K562 (cell line): ENCODE data around the gene DNAJB12. TPM values are rescaled to one million over a fixed set of nuclear protein-coding genes. Genes with fewer than 3 reads are reported as not detected.

ENCODE experiments used
- ATF2 ChIP-seq: sonication (generic); formaldehyde crosslinking; IDR thresholded peaks from 2 replicates; pipeline ENCODE4 v1.8.1; 2022; ENCODE audit warnings: missing genetic modification reagents
- C11orf30 ChIP-seq: fragments of 450-650 bp; IDR thresholded peaks from 2 replicates; pipeline ENCODE4 v1.6.1; 2016; ENCODE audit warnings: low read depth, mild to moderate bottlenecking
- CBX8 ChIP-seq: fragments of 200-600 bp; sonication (generic); IDR thresholded peaks from 2 replicates; pipeline ENCODE4 v1.6.1; 2012; ENCODE audit warnings: borderline replicate concordance, mixed run types, low read depth, mild to moderate bottlenecking, moderate library complexity, mixed read lengths, low read length, control low read depth, inconsistent platforms; ENCODE audit not compliant: poor library complexity, severe bottlenecking; ENCODE audit errors: extremely low read depth
- CXXC5 ChIP-seq: fragments of 250-450 bp; sonication (Bioruptor Pico); IDR thresholded peaks from 2 replicates; pipeline ENCODE4 v1.8.0; 2022; ENCODE audit warnings: inconsistent platforms, mild to moderate bottlenecking, moderate library complexity
- DACH1 ChIP-seq: fragments of 450-650 bp; IDR thresholded peaks from 2 replicates; pipeline ENCODE4 v1.6.1; 2018; ENCODE audit not compliant: partially characterized antibody
- FOS ChIP-seq: IDR thresholded peaks from 3 replicates; pipeline ENCODE4 v1.6.1; 2011; ENCODE audit not compliant: insufficient read length; ENCODE audit errors: extremely low read depth
- HDAC2 ChIP-seq: fragments of 450-650 bp; IDR thresholded peaks from 2 replicates; pipeline ENCODE4 v1.6.1; 2016; ENCODE audit warnings: mild to moderate bottlenecking
- MAX ChIP-seq: sonication (generic); formaldehyde crosslinking; IDR thresholded peaks from 2 replicates; pipeline ENCODE4 v1.9.0; 2022; ENCODE audit warnings: mild to moderate bottlenecking, missing genetic modification reagents
- MAZ ChIP-seq, 2 experiments: fragments of 450-650 bp in 1 of 2; sonication (generic) in 1 of 2; formaldehyde crosslinking; IDR thresholded peaks in 1 of 2; conservative IDR thresholded peaks in 1 of 2; 2 replicates each; pipeline versions ENCODE4 v1.4.0 to v1.5.0; 2020; ENCODE audit warnings: mild to moderate bottlenecking in 1 of 2, missing genetic modification reagents in 1 of 2
- MEIS2 ChIP-seq: fragments of 450-650 bp; IDR thresholded peaks from 2 replicates; pipeline ENCODE4 v1.6.1; 2014; ENCODE audit warnings: mild to moderate bottlenecking; ENCODE audit not compliant: partially characterized antibody
- NFE2 ChIP-seq: IDR thresholded peaks from 2 replicates; pipeline ENCODE4 v1.6.1; 2014; ENCODE audit warnings: antibody characterized with exemption, low read depth
- RHOXF2B ChIP-seq: fragments of 250-450 bp; sonication (Bioruptor Pico); conservative IDR thresholded peaks from 2 replicates; pipeline ENCODE4 v1.5.1; 2021
- SREBF1 ChIP-seq: fragments of 150-350 bp; IDR thresholded peaks from 2 replicates; pipeline ENCODE4 v1.6.1; 2014; ENCODE audit warnings: antibody characterized with exemption, low read depth, low read length, borderline replicate concordance
- STAT5A ChIP-seq: IDR thresholded peaks from 2 replicates; pipeline ENCODE4 v1.6.1; 2012; ENCODE audit warnings: low read length, inconsistent platforms, borderline replicate concordance
- TCF15 ChIP-seq: fragments of 250-450 bp; sonication (Bioruptor Pico); IDR thresholded peaks from 2 replicates; pipeline ENCODE4 v1.8.0; 2022; ENCODE audit warnings: moderate library complexity, mild to moderate bottlenecking, inconsistent platforms
- ZKSCAN8 ChIP-seq: fragments of 200-800 bp; sonication (Bioruptor generic); IDR thresholded peaks from 2 replicates; pipeline ENCODE4 v1.6.1; 2016; ENCODE audit warnings: missing genetic modification characterization, missing compliant biosample characterization
- ZNF318 ChIP-seq, 2 experiments: fragments of 450-650 bp; IDR thresholded peaks; 2 replicates each; pipeline ENCODE4 v1.6.1; 2016; ENCODE audit warnings: mild to moderate bottlenecking in 2 of 2, borderline replicate concordance in 1 of 2, low read depth in 1 of 2, moderate library complexity in 1 of 2
- polyA plus RNA-seq, 8 experiments: library from polyadenylated mRNA; depleted of rRNA in 4 of 8; stranded (reverse) in 5 of 8; unstranded in 3 of 8; fragments of >200 nt; fragmentation: Nextera tagmentation in 2 of 8; fragmentation: Illumina TruSeq in 1 of 8; extraction: Ambion mirVana in 2 of 8; extraction: Trizol in 1 of 8; gene quantifications; 2 replicates each; pipeline versions ENCODE4 v1.2.1 to v1.2.3, GENCODE V29; 2011 to 2014; ENCODE audit warnings: inconsistent platforms in 1 of 8, missing spikeins in 1 of 8
- total RNA-seq, 7 experiments: library from RNA; depleted of rRNA in 6 of 7; stranded (reverse); fragments of >200 nt in 6 of 7; fragmentation: Illumina TruSeq in 2 of 7; extraction: Trizol in 2 of 7; gene quantifications; 2 replicates each; pipeline versions ENCODE4 v1.2.1 to v1.2.3, GENCODE V29; 2011 to 2021; ENCODE audit warnings: low replicate concordance in 1 of 7

Gene DNAJB12
- total and polyA plus RNA-seq, 9 of the 15 experiments (the other 6 are each of a cell fraction or from before 2014, with no cell fraction given) = 3.5 to 31.5 (median 20.3) TPM

- TF ChIP-seq HDAC2 = no peak
- TF ChIP-seq ATF2 (CRISPR knock-in tag) = no peak
- TF ChIP-seq TCF15 (CRISPR knock-in tag) = no peak
- TF ChIP-seq MEIS2 = peak; percentile 77
- no peak for TF ChIP-seq SREBF1
- no peak for TF ChIP-seq RHOXF2B
- TF ChIP-seq C11orf30 = no peak
- no peak for TF ChIP-seq MAZ (CRISPR knock-in tag; conservative IDR thresholded peaks at IDR 0.05 in 1 of 2, IDR thresholded peaks at IDR 0.05 in 1 of 2)
- 0 out of 2 replicates have a peak, but pooled peaks have one; percentile 30 for TF ChIP-seq ZKSCAN8
- TF ChIP-seq STAT5A = no peak
- TF ChIP-seq CBX8 = no peak
- TF ChIP-seq MAX (CRISPR knock-in tag) = no peak
- TF ChIP-seq NFE2 = no peak
- peak in 1 of 2 experiments; percentile 31; a peak in 1 of 4 replicates for TF ChIP-seq ZNF318 (IDR thresholded peaks at IDR 0.05; ENCODE audit: borderline replicate concordance in 1 of 2, low read depth in 1 of 2)
- no peak for TF ChIP-seq FOS
- TF ChIP-seq CXXC5 (CRISPR knock-in tag) = peak; percentile 55; the same call in 1 of the 2 replicates
- TF ChIP-seq DACH1 = no peak
- TF ChIP-seq, all 486 proteins: peak for 44
Observed at GRCh38 chr10:72386916-72387586, 32.3 kb upstream of the DNAJB12 start (continued).
